IPS DF 4.7 (cell line): Measurements from ENCODE around the gene ALDH4A1.
"Not testable (repeated sequence)": the region's sequence is repeated elsewhere in the genome, so short reads cannot be mapped to it uniquely, and the experiment has no call there.

ENCODE experiments used
- DNase-seq: peaks from one replicate; pipeline ENCODE4 v3.0.0-alpha.2; 2013; ENCODE audit warnings: low spot score; ENCODE audit errors: extremely low read depth

Gene ALDH4A1

GRCh38 chr1:18858070-18858688, 44.2 kb downstream of the ALDH4A1 start:
- DNase-seq = no peak

GRCh38 chr1:18856435-18856834, 45.9 kb downstream of the ALDH4A1 start:
- DNase-seq = no peak

GRCh38 chr1:18855573-18855972, 46.8 kb downstream of the ALDH4A1 start:
- no peak for DNase-seq

- DNase-seq = no peak
Observed at GRCh38 chr1:18854331-18855025, 47.9 kb downstream of the ALDH4A1 start.

- DNase-seq = no peak
Observed at GRCh38 chr1:18852501-18852900, 49.9 kb downstream of the ALDH4A1 start.

- no peak for DNase-seq
Observed at GRCh38 chr1:18849261-18849711, 53.1 kb downstream of the ALDH4A1 start.

GRCh38 chr1:18847723-18848122, 54.6 kb downstream of the ALDH4A1 start:
- DNase-seq = not testable (repeated sequence)

GRCh38 chr1:18840145-18840544, 62.2 kb downstream of the ALDH4A1 start:
- DNase-seq = no peak

- DNase-seq = no peak
Observed at GRCh38 chr1:18836654-18837053, 65.7 kb downstream of the ALDH4A1 start.

- DNase-seq = not testable (repeated sequence)
Observed at GRCh38 chr1:18832319-18832718, 70.0 kb downstream of the ALDH4A1 start.

GRCh38 chr1:18831656-18832055, 70.7 kb downstream of the ALDH4A1 start:
- no peak for DNase-seq

- DNase-seq = no peak
Observed at GRCh38 chr1:18830596-18830995, 71.8 kb downstream of the ALDH4A1 start.

- no peak for DNase-seq
Observed at GRCh38 chr1:18829671-18830070, 72.7 kb downstream of the ALDH4A1 start.

GRCh38 chr1:18828224-18828623, 74.1 kb downstream of the ALDH4A1 start:
- DNase-seq = no peak

GRCh38 chr1:18823438-18823837, 78.9 kb downstream of the ALDH4A1 start:
- no peak for DNase-seq
